Glutamatergic neuron (in vitro differentiated cells): Measurements from ENCODE around the gene TAAR1. TPM values are rescaled to one million over a fixed set of nuclear protein-coding genes. Genes with fewer than 3 reads are reported as not detected.
"Not testable (repeated sequence)": the region's sequence is repeated elsewhere in the genome, so short reads cannot be mapped to it uniquely, and the experiment has no call there.

Experiments
- DNase-seq: peaks from one replicate; pipeline ENCODE4 v3.0.0; 2022
- H3K27ac Mint-ChIP-seq: one replicate; pipeline ENCODE4 v1.8.0; 2020; ENCODE audit warnings: mild to moderate bottlenecking, mixed read lengths, inconsistent platforms; ENCODE audit not compliant: unreplicated experiment
- H3K27me3 Mint-ChIP-seq: one replicate; pipeline ENCODE4 v1.8.0; 2020; ENCODE audit warnings: mild to moderate bottlenecking, moderate library complexity, mixed read lengths, inconsistent platforms; ENCODE audit not compliant: unreplicated experiment
- H3K36me3 Mint-ChIP-seq: one replicate; pipeline ENCODE4 v1.8.0; 2020; ENCODE audit warnings: mild to moderate bottlenecking, mixed read lengths, inconsistent platforms; ENCODE audit not compliant: unreplicated experiment
- H3K4me1 Mint-ChIP-seq: one replicate; pipeline ENCODE4 v1.8.0; 2020; ENCODE audit warnings: mild to moderate bottlenecking, low read depth, mixed read lengths, inconsistent platforms; ENCODE audit not compliant: unreplicated experiment
- H3K4me3 Mint-ChIP-seq: one replicate; pipeline ENCODE4 v1.8.0; 2020; ENCODE audit warnings: mild to moderate bottlenecking, mixed read lengths, inconsistent platforms; ENCODE audit not compliant: unreplicated experiment
- H3K9me3 Mint-ChIP-seq: one replicate; pipeline ENCODE4 v1.8.0; 2020; ENCODE audit warnings: mild to moderate bottlenecking, moderate library complexity, mixed read lengths, inconsistent platforms; ENCODE audit not compliant: unreplicated experiment
- CTCF ChIP-seq: fragments of 200-600 bp; sonication (generic); IDR thresholded peaks from one replicate; pipeline ENCODE4 v1.5.0; 2021; ENCODE audit not compliant: partially characterized antibody, unreplicated experiment
- total RNA-seq: library from RNA; stranded (reverse); fragmentation: NEBNext Ultra II Directional; extraction: Animal tissue kit (Norgen Biotek cat#: 25700); gene quantifications from one replicate; pipeline ENCODE4 v1.2.1, GENCODE V29; 2021; ENCODE audit not compliant: unreplicated experiment

The TAAR1 gene
- total RNA-seq, 1 donor from 2014 or later: not detected

GRCh38 chr6:132685009-132685408, 26.0 kb upstream of the TAAR1 start:
- H3K27me3 Mint-ChIP-seq: no peaks in the 10 kb centered on the region
- H3K9me3 Mint-ChIP-seq: no peaks in the 10 kb centered on the region
- H3K27ac Mint-ChIP-seq: no peak overlapping the region
- TF ChIP-seq CTCF: no peak
- no peak for DNase-seq
- no peaks in the 10 kb centered on the region for H3K36me3 Mint-ChIP-seq
- H3K4me3 Mint-ChIP-seq: no peak overlapping the region
- H3K4me1 Mint-ChIP-seq: no peaks in the 10 kb centered on the region

- H3K4me1 Mint-ChIP-seq: no peaks in the 10 kb centered on the region
- no peaks in the 10 kb centered on the region for H3K36me3 Mint-ChIP-seq
- TF ChIP-seq CTCF: no peak
- H3K27ac Mint-ChIP-seq: no peak overlapping the region
- H3K27me3 Mint-ChIP-seq: no peaks in the 10 kb centered on the region
- no peaks in the 10 kb centered on the region for H3K9me3 Mint-ChIP-seq
- H3K4me3 Mint-ChIP-seq: no peak overlapping the region
- no peak for DNase-seq
These were observed 25.3 kb upstream of the TAAR1 start for GRCh38 chr6:132684272-132684671.

GRCh38 chr6:132683543-132683942, 24.6 kb upstream of the TAAR1 start:
- no peaks in the 10 kb centered on the region for H3K36me3 Mint-ChIP-seq
- H3K27ac Mint-ChIP-seq: no peak overlapping the region
- H3K27me3 Mint-ChIP-seq: no peaks in the 10 kb centered on the region
- H3K9me3 Mint-ChIP-seq: no peaks in the 10 kb centered on the region
- H3K4me1 Mint-ChIP-seq: no peaks in the 10 kb centered on the region
- no peak for DNase-seq
- no peak for TF ChIP-seq CTCF
- H3K4me3 Mint-ChIP-seq: no peak overlapping the region

GRCh38 chr6:132679094-132679493, 20.1 kb upstream of the TAAR1 start:
- not testable (repeated sequence) for H3K27ac Mint-ChIP-seq, H3K36me3 Mint-ChIP-seq, H3K4me3 Mint-ChIP-seq, H3K9me3 Mint-ChIP-seq, H3K27me3 Mint-ChIP-seq, H3K4me1 Mint-ChIP-seq, DNase-seq

- Mint-ChIP-seq H3K27ac (no peak overlapping the region), H3K9me3 (no peaks in the 10 kb centered on the region), H3K36me3 (no peaks in the 10 kb centered on the region), H3K4me3 (no peak overlapping the region), H3K4me1 (no peaks in the 10 kb centered on the region), H3K27me3 (peaks cover 2% of the 10 kb centered on the region)
- DNase-seq: no peak
- no peak for TF ChIP-seq CTCF
These were observed 16.8 kb upstream of the TAAR1 start for GRCh38 chr6:132675749-132676148.

GRCh38 chr6:132675002-132675401, 16.0 kb upstream of the TAAR1 start:
- TF ChIP-seq CTCF: no peak
- Mint-ChIP-seq H3K4me1 (no peaks in the 10 kb centered on the region), H3K9me3 (no peaks in the 10 kb centered on the region), H3K4me3 (no peak overlapping the region), H3K36me3 (no peaks in the 10 kb centered on the region), H3K27me3 (peaks cover 2% of the 10 kb centered on the region), H3K27ac (no peak overlapping the region)
- no peak for DNase-seq
